Measurements from ENCODE around the gene EXOC3.

EXOC3 gene

GRCh38 chr5:509611-510185, 66.7 kb downstream of the EXOC3 start:
- no peak for TF ChIP-seq CTCF (IDR thresholded peaks at IDR 0.05; ENCODE audit: borderline replicate concordance, insufficient read depth, low read depth, low read length)
- no peak overlapping the region for H3K4me3 ChIP-seq (ENCODE audit: low read depth, low read length)

GRCh38 chr5:510521-510920, 67.5 kb downstream of the EXOC3 start:
- no peak for TF ChIP-seq CTCF (IDR thresholded peaks at IDR 0.05; ENCODE audit: borderline replicate concordance, insufficient read depth, low read depth, low read length)
- no peak overlapping the region for H3K4me3 ChIP-seq (ENCODE audit: low read depth, low read length)

- H3K4me3 ChIP-seq (ENCODE audit: low read depth, low read length), result no peak overlapping the region
- no peak for TF ChIP-seq CTCF (IDR thresholded peaks at IDR 0.05; ENCODE audit: borderline replicate concordance, insufficient read depth, low read depth, low read length)
These were observed 68.5 kb downstream of the EXOC3 start for GRCh38 chr5:511476-511875.

GRCh38 chr5:513216-514100, 70.5 kb downstream of the EXOC3 start:
- no peak for TF ChIP-seq CTCF (IDR thresholded peaks at IDR 0.05; ENCODE audit: borderline replicate concordance, insufficient read depth, low read depth, low read length)
- no peak overlapping the region for H3K4me3 ChIP-seq (ENCODE audit: low read depth, low read length)

- TF ChIP-seq CTCF (IDR thresholded peaks at IDR 0.05; ENCODE audit: borderline replicate concordance, insufficient read depth, low read depth, low read length), result no peak
- H3K4me3 ChIP-seq (ENCODE audit: low read depth, low read length), result no peak overlapping the region
These were observed 71.1 kb downstream of the EXOC3 start for GRCh38 chr5:514101-514485.

GRCh38 chr5:514673-515072, 71.7 kb downstream of the EXOC3 start:
- TF ChIP-seq CTCF (IDR thresholded peaks at IDR 0.05; ENCODE audit: borderline replicate concordance, insufficient read depth, low read depth, low read length), result no peak
- no peak overlapping the region for H3K4me3 ChIP-seq (ENCODE audit: low read depth, low read length)

All from GM12875 (cell line).